ENCODE measurements around the gene NUDT14.

Gene NUDT14

DNA sequence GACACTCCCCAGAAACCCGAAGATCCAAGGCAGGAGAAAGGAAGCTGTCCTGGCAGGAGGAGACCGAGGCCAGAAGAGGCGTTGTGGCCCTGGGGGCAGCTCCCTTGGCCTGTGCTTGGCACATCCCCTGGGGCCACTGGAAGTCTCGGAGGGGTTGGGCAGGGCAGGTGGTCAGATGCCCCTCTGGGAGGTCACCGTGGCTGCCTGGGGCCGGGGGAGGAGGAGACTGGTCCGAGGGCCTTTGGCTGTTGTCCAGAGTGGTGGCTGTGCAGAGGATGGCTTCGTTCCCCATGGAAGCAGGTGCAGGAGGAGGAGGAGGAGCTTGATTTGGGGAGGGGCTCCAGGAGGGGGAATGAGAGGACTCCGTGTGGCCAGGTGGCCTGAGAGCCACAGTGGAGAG lies 3.3 kb upstream of the NUDT14 start:
- Histone ChIP-seq H3K4me1 (ENCODE audit: control insufficient read depth, insufficient read depth, low read length) (no peaks in the 10 kb centered on the region), H3K27ac (ENCODE audit: extremely low read depth, low read depth, low read length) (no peak overlapping the region), H3K36me3 (ENCODE audit: control insufficient read depth in 2 of 2, insufficient read depth in 1 of 2, low read length in 2 of 2) (no peaks in the 10 kb centered on the region), H3K9me3 (ENCODE audit: control insufficient read depth, insufficient read depth, low read depth, low read length) (no peaks in the 10 kb centered on the region), H3K4me3 (ENCODE audit: low read depth, low read length) (no peak overlapping the region)
- TF ChIP-seq ZBTB20 (tag by site-specific recombination; IDR thresholded peaks at IDR 0.05), result no peak
- no peak for TF ChIP-seq SP2 (tag by site-specific recombination; IDR thresholded peaks at IDR 0.05)
- TF ChIP-seq GLIS1 (tag by site-specific recombination; IDR thresholded peaks at IDR 0.05), result peak; percentile 48
- TF ChIP-seq GLIS2 (tag by site-specific recombination; IDR thresholded peaks at IDR 0.05), result peak; percentile 34; the same call in 1 of the 2 replicates
- no peak for TF ChIP-seq ZNF433 (tag by site-specific recombination; IDR thresholded peaks at IDR 0.05; ENCODE audit: low read depth)
- CTCF ChIA-PET, result interaction anchor here (0.6 to 0.8 kb wide), 2 partner anchors 34 to 90 kb away, joined by 3 to 4 read pairs; no protein-coding TSS in a partner anchor
- POLR2A ChIA-PET, result no interaction called here

DNA sequence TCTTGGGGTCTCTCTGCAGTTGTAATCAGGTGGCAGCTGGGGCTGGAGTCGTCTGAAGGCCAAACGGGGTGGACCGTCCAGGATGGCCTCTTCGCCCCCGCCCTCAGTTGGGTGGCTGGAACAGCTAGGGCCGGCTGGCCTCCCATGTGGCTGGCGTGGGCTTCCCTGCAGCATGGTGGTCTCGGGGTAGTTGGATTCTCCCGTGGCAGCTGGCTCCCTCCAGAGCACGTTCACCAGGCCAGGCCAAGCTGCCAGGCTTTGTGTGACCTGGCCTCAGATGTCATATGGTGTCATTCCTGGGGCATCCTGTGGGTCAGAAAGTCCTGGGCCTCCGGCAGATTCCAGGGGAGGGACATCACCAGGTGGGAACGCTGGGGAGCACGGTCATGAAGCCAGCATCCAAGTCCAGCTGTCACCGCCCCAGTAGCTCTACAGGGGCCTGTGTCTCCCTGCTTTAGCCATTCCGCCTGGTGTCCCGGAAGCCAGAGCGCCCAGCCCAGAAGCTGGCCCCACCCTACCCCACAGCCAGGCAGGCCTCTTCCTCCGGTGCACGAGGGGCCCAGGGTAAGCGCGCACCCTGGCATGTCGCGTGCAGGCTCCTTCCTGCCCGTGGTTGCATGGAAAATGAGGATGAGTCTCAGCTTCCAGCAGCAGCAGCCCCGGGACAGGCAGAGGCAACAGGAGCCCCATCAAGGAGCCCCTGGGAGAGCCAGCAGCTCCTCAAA lies 1.3 kb upstream of the NUDT14 start:
- no peaks in the 10 kb centered on the region for H3K9me3 ChIP-seq (ENCODE audit: control insufficient read depth, insufficient read depth, low read depth, low read length)
- CTCF ChIA-PET, result interaction anchor here (0.7 to 4.0 kb wide), 5 partner anchors 13 to 355 kb away, joined by 3 to 18 read pairs (median 3); partner anchors contain the start of gene JAG2
- H3K27ac ChIP-seq (ENCODE audit: extremely low read depth, low read depth, low read length), result no peak overlapping the region
- H3K4me1 ChIP-seq (ENCODE audit: control insufficient read depth, insufficient read depth, low read length), result no peaks in the 10 kb centered on the region
- no peak overlapping the region for H3K4me3 ChIP-seq (ENCODE audit: low read depth, low read length)
- TF ChIP-seq ZNF626 (tag by site-specific recombination; IDR thresholded peaks at IDR 0.05) (no peak), REPIN1 (tag by site-specific recombination; IDR thresholded peaks at IDR 0.05; ENCODE audit: low read depth) (no peak), ZNF449 (tag by site-specific recombination; IDR thresholded peaks at IDR 0.05) (no peak), ZNF510 (tag by site-specific recombination; IDR thresholded peaks at IDR 0.05; ENCODE audit: insufficient replicate concordance) (no peak), ZFP41 (tag by site-specific recombination; IDR thresholded peaks at IDR 0.05; ENCODE audit: borderline replicate concordance) (no peak), ZFHX2 (tag by site-specific recombination; conservative IDR thresholded peaks at IDR 0.05) (no peak), ZSCAN4 (tag by site-specific recombination; IDR thresholded peaks at IDR 0.05) (no peak), ZNF548 (tag by site-specific recombination; IDR thresholded peaks at IDR 0.05) (no peak), ZNF157 (tag by site-specific recombination; IDR thresholded peaks at IDR 0.05) (no peak), MEIS1 (CRISPR knock-in tag; IDR thresholded peaks at IDR 0.05; ENCODE audit: borderline replicate concordance) (no peak), ZNF776 (tag by site-specific recombination; IDR thresholded peaks at IDR 0.05; ENCODE audit: borderline replicate concordance) (no peak), ZNF121 (tag by site-specific recombination; IDR thresholded peaks at IDR 0.05) (no peak)
- TF ChIP-seq, protein P1, sequence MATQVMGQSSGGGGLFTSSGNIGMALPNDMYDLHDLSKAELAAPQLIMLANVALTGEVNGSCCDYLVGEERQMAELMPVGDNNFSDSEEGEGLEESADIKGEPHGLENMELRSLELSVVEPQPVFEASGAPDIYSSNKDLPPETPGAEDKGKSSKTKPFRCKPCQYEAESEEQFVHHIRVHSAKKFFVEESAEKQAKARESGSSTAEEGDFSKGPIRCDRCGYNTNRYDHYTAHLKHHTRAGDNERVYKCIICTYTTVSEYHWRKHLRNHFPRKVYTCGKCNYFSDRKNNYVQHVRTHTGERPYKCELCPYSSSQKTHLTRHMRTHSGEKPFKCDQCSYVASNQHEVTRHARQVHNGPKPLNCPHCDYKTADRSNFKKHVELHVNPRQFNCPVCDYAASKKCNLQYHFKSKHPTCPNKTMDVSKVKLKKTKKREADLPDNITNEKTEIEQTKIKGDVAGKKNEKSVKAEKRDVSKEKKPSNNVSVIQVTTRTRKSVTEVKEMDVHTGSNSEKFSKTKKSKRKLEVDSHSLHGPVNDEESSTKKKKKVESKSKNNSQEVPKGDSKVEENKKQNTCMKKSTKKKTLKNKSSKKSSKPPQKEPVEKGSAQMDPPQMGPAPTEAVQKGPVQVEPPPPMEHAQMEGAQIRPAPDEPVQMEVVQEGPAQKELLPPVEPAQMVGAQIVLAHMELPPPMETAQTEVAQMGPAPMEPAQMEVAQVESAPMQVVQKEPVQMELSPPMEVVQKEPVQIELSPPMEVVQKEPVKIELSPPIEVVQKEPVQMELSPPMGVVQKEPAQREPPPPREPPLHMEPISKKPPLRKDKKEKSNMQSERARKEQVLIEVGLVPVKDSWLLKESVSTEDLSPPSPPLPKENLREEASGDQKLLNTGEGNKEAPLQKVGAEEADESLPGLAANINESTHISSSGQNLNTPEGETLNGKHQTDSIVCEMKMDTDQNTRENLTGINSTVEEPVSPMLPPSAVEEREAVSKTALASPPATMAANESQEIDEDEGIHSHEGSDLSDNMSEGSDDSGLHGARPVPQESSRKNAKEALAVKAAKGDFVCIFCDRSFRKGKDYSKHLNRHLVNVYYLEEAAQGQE (tag by site-specific recombination; IDR thresholded peaks at IDR 0.05), result no peak
- no peaks in the 10 kb centered on the region for H3K36me3 ChIP-seq (ENCODE audit: control insufficient read depth in 2 of 2, insufficient read depth in 1 of 2, low read length in 2 of 2)
- POLR2A ChIA-PET, result interaction anchor here (3.2 kb wide), 1 partner anchor 12 kb away, joined by 9 read pairs; no protein-coding TSS in a partner anchor

All from HEK293 (cell line).